PC-9 (cell line): Measurements from ENCODE around the gene KLRK1. TPM values are rescaled to one million over a fixed set of nuclear protein-coding genes. Genes with fewer than 3 reads are reported as not detected.
A peak's percentile ranks its signal among the peaks of the same experiment; 100 is the strongest.
"Not testable (repeated sequence)": the region's sequence is repeated elsewhere in the genome, so short reads cannot be mapped to it uniquely, and the experiment has no call there.

Source experiments
- BruUV-seq: library from RNA; stranded (reverse); fragments of 400-500 nt; replicated peaks from 2 replicates; lab custom pipeline; 2021; lab: Mats Ljungman, UMichigan
- CTCF ChIA-PET: fragments of 300-600 bp; sonication (Branson Sonifier 250); formaldehyde crosslinking; loops from one replicate; lab custom pipeline; 2022; ENCODE audit warnings: antibody characterized with exemption; lab: Charles Lee
- POLR2A ChIA-PET: fragments of 300-600 bp; sonication (Branson Sonifier 250); formaldehyde crosslinking; loops from one replicate; lab custom pipeline; 2022; ENCODE audit warnings: antibody characterized with exemption; ENCODE audit not compliant: unreplicated experiment; lab: Charles Lee
- DNase-seq, 2 experiments: peaks; one replicate each; pipeline versions ENCODE4 v3.0.0 to v3.0.0-alpha.2; 2015 to 2022; ENCODE audit warnings: mixed read lengths in 1 of 2
- H2AFZ ChIP-seq: fragments of 200-600 bp; sonication (generic); 2 replicates; pipeline ENCODE4 v1.8.1; 2017; ENCODE audit warnings: antibody characterized with exemption
- H3F3A ChIP-seq: fragments of 200-600 bp; sonication (generic); 2 replicates; pipeline ENCODE4 v1.8.1; 2017; ENCODE audit warnings: antibody characterized with exemption, mild to moderate bottlenecking, low read depth; ENCODE audit not compliant: insufficient read depth
- H3K27ac ChIP-seq: fragments of 200-600 bp; sonication (generic); 2 replicates; pipeline ENCODE4 v1.6.1; 2016; ENCODE audit warnings: mixed run types
- H3K27me3 ChIP-seq: fragments of 200-600 bp; sonication (generic); 2 replicates; pipeline ENCODE4 v1.6.1; 2016; ENCODE audit warnings: low read depth, mixed run types; ENCODE audit not compliant: insufficient read depth
- H3K36me3 ChIP-seq: fragments of 200-600 bp; sonication (generic); 2 replicates; pipeline ENCODE4 v1.6.1; 2016; ENCODE audit warnings: low read depth, mixed run types
- H3K4me1 ChIP-seq: fragments of 200-600 bp; sonication (generic); replicated peaks from 2 replicates; pipeline ENCODE4 v1.6.1; 2016; ENCODE audit warnings: mixed run types; ENCODE audit not compliant: insufficient read depth
- H3K4me2 ChIP-seq: fragments of 200-600 bp; sonication (generic); 2 replicates; pipeline ENCODE4 v1.6.1; 2017; ENCODE audit warnings: mixed run types
- H3K4me3 ChIP-seq: fragments of 200-600 bp; sonication (generic); 2 replicates; pipeline ENCODE4 v1.6.1; 2016; ENCODE audit warnings: mixed run types
- H3K79me2 ChIP-seq: fragments of 200-600 bp; sonication (generic); 2 replicates; pipeline ENCODE4 v1.6.1; 2017; ENCODE audit warnings: low read depth, mixed run types
- H3K9me2 ChIP-seq: fragments of 200-600 bp; sonication (generic); 2 replicates; pipeline ENCODE4 v1.8.1; 2017; ENCODE audit warnings: mild to moderate bottlenecking; ENCODE audit not compliant: insufficient read depth
- H3K9me3 ChIP-seq: fragments of 200-600 bp; sonication (generic); 2 replicates; pipeline ENCODE4 v1.8.1; 2016; ENCODE audit warnings: low read depth; ENCODE audit not compliant: insufficient read depth
- H4K20me1 ChIP-seq: fragments of 200-600 bp; sonication (generic); 2 replicates; pipeline ENCODE4 v1.8.1; 2017; ENCODE audit not compliant: insufficient read depth
- CTCF ChIP-seq: fragments of 200-600 bp; sonication (generic); conservative IDR thresholded peaks from 2 replicates; pipeline ENCODE4 v1.6.1; 2017; ENCODE audit warnings: mixed run types, antibody characterized with exemption, mild to moderate bottlenecking, moderate library complexity
- EZH2 ChIP-seq: fragments of 200-600 bp; sonication (generic); IDR thresholded peaks from 2 replicates; pipeline ENCODE4 v1.8.0; 2017; ENCODE audit warnings: antibody characterized with exemption, low read depth
- intact Hi-C: fragments of 100-400 bp; cut with micrococcal nuclease; formaldehyde crosslinking; loops from one replicate; pipeline ENCODE4 v1.10.0; 2022; ENCODE audit not compliant: unreplicated experiment
- total RNA-seq: library from RNA; stranded (reverse); gene quantifications from 2 replicates; pipeline ENCODE4 v1.2.3, GENCODE V29; 2021

KLRK1 gene
- total RNA-seq, 1 experiment from 2014 or later = not detected

- intact Hi-C loops = loop anchor here (2.0 kb wide), 1 partner anchor 56 kb away; no protein-coding TSS in a partner anchor
- Histone ChIP-seq H3K4me2 (peak overlapping the region; percentile 4; the same call in 1 of the 2 replicates), H3K27me3 (no peaks in the 10 kb centered on the region), H3K27ac (no peak overlapping the region), H4K20me1 (no peaks in the 10 kb centered on the region), H3K4me3 (no peak overlapping the region), H3K4me1 (0 out of 2 replicates have a peak, but pooled peaks cover 14% of the 10 kb centered on the region), H2AFZ (no peak overlapping the region), H3K36me3 (no peaks in the 10 kb centered on the region), H3F3A (no peaks in the 10 kb centered on the region), H3K79me2 (no peaks in the 10 kb centered on the region), H3K9me2 (no peaks in the 10 kb centered on the region), H3K9me3 (no peaks in the 10 kb centered on the region)
- ChIA-PET POLR2A (interaction anchor here (0.6 kb wide), 1 partner anchor 295 kb away, joined by 3 read pairs; no protein-coding TSS in a partner anchor), CTCF (interaction anchor here (0.6 kb wide), 2 partner anchors 12 to 27 kb away, joined by 3 to 4 read pairs; no protein-coding TSS in a partner anchor)
- TF ChIP-seq CTCF = no peak
- TF ChIP-seq EZH2 = no peak
- peak; percentile 53 to 70 for DNase-seq
- no TSS peak for BruUV-seq
Measured at GRCh38 chr12:10339053-10339840, 50.6 kb downstream of the KLRK1 start.

GRCh38 chr12:10338470-10338869, 51.4 kb downstream of the KLRK1 start:
- H3K27ac ChIP-seq, H4K20me1 ChIP-seq, H3F3A ChIP-seq, H3K36me3 ChIP-seq, H3K9me2 ChIP-seq, POLR2A ChIA-PET, H3K27me3 ChIP-seq, H3K4me3 ChIP-seq, H3K79me2 ChIP-seq, H2AFZ ChIP-seq, BruUV-seq, H3K9me3 ChIP-seq, H3K4me2 ChIP-seq, DNase-seq: not testable (repeated sequence)
- CTCF ChIA-PET = interaction anchor here (0.6 kb wide), 1 partner anchor 11 kb away, joined by 3 read pairs; no protein-coding TSS in a partner anchor
- intact Hi-C loops = loop anchor here (2.0 kb wide), 1 partner anchor 56 kb away; no protein-coding TSS in a partner anchor
- H3K4me1 ChIP-seq = 0 out of 2 replicates have a peak, but pooled peaks cover 14% of the 10 kb centered on the region

- H3K36me3 ChIP-seq, BruUV-seq, H3K4me3 ChIP-seq, H3K27ac ChIP-seq, H3K4me2 ChIP-seq, H2AFZ ChIP-seq, H3K27me3 ChIP-seq, H3K79me2 ChIP-seq, H4K20me1 ChIP-seq, H3K9me3 ChIP-seq, H3F3A ChIP-seq, POLR2A ChIA-PET, CTCF ChIA-PET, DNase-seq, intact Hi-C loops, H3K9me2 ChIP-seq: not testable (repeated sequence)
- H3K4me1 ChIP-seq = 0 out of 2 replicates have a peak, but pooled peaks cover 14% of the 10 kb centered on the region
Measured at GRCh38 chr12:10336196-10336595, 53.6 kb downstream of the KLRK1 start.

GRCh38 chr12:10331642-10332239, 58.1 kb downstream of the KLRK1 start:
- no peaks in the 10 kb centered on the region for H3K79me2 ChIP-seq
- no peak overlapping the region for H3K4me2 ChIP-seq
- H2AFZ ChIP-seq = no peak overlapping the region
- BruUV-seq = no TSS peak
- no peaks in the 10 kb centered on the region for H3K27me3 ChIP-seq
- ChIA-PET CTCF (interaction anchor here (1.0 kb wide), 1 partner anchor 10 kb away, joined by 3 read pairs; no protein-coding TSS in a partner anchor), POLR2A (interaction anchor here (0.6 kb wide), 1 partner anchor 33 kb away, joined by 4 read pairs; no protein-coding TSS in a partner anchor)
- H3K27ac ChIP-seq = no peak overlapping the region
- no peaks in the 10 kb centered on the region for H3K36me3 ChIP-seq
- intact Hi-C loops = loop anchor here (1.0 to 5.0 kb wide), 8 partner anchors 36 to 419 kb away; partner anchors contain the start of genes MAGOHB and STYK1
- no peaks in the 10 kb centered on the region for H3F3A ChIP-seq
- no peaks in the 10 kb centered on the region for H3K9me2 ChIP-seq
- no peaks in the 10 kb centered on the region for H4K20me1 ChIP-seq
- DNase-seq = peak in 1 of 2 experiments; percentile 19
- no peaks in the 10 kb centered on the region for H3K4me1 ChIP-seq
- H3K9me3 ChIP-seq = no peaks in the 10 kb centered on the region
- no peak for TF ChIP-seq EZH2
- TF ChIP-seq CTCF = peak; percentile 79
- H3K4me3 ChIP-seq = no peak overlapping the region

- intact Hi-C loops, DNase-seq, H3K4me2 ChIP-seq, H3K36me3 ChIP-seq, H3K27ac ChIP-seq, H3K27me3 ChIP-seq, H3K79me2 ChIP-seq, H3K4me1 ChIP-seq, H4K20me1 ChIP-seq, H3K4me3 ChIP-seq, H3K9me2 ChIP-seq, H3K9me3 ChIP-seq, CTCF ChIA-PET, POLR2A ChIA-PET, H2AFZ ChIP-seq, BruUV-seq, H3F3A ChIP-seq: not testable (repeated sequence)
Measured at GRCh38 chr12:10328691-10329090, 61.1 kb downstream of the KLRK1 start.
